A549 treated with AZD9567 at 1 μM for 4 hours (cell line): ENCODE results near the gene NR1D2. TPM values are rescaled to one million over a fixed set of nuclear protein-coding genes. Genes with fewer than 3 reads are reported as not detected.

Experiments
- total RNA-seq: library from RNA; stranded (reverse); fragments of 200-300 nt; extraction: Qiagen RNA extraction; gene quantifications from 5 replicates; pipeline ENCODE4 v1.2.3, GENCODE V29; 2022; ENCODE audit not compliant: insufficient read depth

NR1D2 gene
- total RNA-seq: 8.7 to 12.1 TPM (median 10.5 TPM) in 5 replicates

DNA sequence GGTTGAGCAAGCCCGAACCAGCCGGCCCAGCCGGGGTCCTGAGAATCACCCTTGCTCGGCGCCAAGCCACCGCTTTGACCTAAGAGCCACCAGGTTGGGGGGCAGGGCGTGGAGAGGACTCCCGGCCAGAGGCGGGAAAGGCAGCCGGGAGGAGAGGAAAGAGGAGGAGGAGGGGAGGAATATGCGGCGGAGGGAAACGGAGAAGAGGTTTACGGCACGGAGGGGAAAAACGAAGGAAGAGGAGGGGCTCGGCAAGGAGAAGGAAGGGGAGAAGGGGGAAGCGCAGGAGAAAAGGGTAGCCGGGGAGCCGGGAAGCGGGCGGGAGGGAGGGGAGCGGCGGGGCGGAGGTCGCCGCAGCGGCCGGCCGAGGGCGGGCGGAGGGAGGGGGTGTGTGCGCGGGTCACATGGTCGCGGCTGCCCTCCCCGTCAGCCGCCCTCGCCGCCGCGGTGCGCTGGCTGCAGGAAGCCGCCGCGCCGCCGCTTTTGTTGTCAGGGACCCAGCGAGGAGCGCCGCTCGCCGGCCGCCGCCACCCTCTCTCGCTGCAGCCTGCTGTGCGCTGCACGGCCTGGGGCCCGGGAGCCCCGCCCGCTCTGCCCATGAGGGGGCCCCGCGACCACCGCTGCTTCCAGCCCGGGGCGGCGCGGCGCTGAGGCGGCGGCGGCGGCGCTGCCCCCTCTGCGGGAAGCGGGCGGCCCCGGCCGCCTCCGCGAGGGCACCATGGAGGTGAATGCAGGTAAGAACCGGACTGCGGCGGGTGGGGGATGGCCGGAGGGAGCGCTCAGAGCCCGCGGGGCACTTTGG lies at the start of gene NR1D2:
NR1D2 (plus strand) TSS at position 426 of the 802 bp plus-strand sequence; CDS start at position 719, 293 bp downstream.

DNA sequence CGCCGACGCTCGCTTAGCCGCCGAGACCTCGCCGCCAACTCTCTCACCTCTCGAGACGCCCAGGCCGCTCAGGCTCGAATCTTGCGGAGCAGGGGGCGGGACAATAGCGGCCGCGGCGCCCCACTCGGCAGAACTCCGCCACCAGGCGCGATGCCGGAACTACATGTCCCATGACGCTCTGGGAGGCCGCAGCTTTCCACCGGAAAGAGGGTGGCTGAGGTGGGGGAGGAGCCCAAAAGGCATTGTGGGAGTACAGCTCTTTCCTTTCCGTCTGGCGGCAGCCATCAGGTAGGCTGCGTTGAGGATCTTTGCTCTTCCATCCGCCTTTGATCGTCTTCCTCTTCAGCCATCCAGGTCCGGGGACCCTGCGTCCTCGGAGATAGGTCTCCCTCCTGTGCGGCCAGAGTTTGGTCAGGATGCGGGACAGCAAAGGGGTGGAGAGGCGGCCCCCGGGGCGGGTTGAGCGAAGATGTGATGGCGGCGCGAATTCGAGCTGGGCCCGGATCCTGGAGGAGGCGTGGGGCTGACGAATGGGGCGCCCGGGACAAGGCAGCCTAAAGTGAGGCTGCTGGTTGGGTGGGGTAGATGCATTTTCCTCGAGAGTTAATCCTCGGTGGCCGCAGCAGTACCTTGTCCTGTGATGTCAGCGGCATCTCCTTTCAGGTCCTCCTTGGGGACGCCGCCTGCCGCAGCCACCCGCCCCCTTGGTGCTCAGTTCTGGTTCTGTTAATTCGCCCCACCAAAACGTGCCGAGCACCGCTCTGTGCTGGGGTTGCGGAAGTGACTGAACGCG lies 28.0 kb upstream of the NR1D2 start, which contains the start of the genes NKIRAS1 and RPL15:
NKIRAS1 (minus strand) TSS at position 105 of the 793 bp plus-strand sequence. CDS start 6,086 bp downstream, outside the sequence.
RPL15 (plus strand) TSS at position 247 of the 793 bp plus-strand sequence. CDS start 728 bp downstream, outside the sequence.

Other genes with a start within 250 kb of the NR1D2 start
- 83.7 to 106 TPM (median 97.6 TPM) in 5 replicates for gene UBE2E1, start 139.3 kb upstream of the NR1D2 start, total RNA-seq
- 8.9 to 11.3 TPM (median 9.9 TPM) in 5 replicates for gene NKIRAS1, start 28.3 kb upstream of the NR1D2 start, total RNA-seq
- 2,860 to 3,572 TPM (median 3,000 TPM) in 5 replicates for gene RPL15, start 28.2 kb upstream of the NR1D2 start, total RNA-seq